GM12892 (cell line): ENCODE measurements around the gene RAB43.
"Not testable (repeated sequence)": the region's sequence is repeated elsewhere in the genome, so short reads cannot be mapped to it uniquely, and the experiment has no call there.

Source experiments
- DNase-seq: peaks from one replicate; pipeline ENCODE4 v3.0.0; 2011; ENCODE audit not compliant: insufficient read length
- FAIRE-seq: peaks from 2 replicates; lab custom pipeline; 2011; peaks lifted over from hg19 to GRCh38; lab: Jason Lieb, UNC
- POLR2A ChIP-seq: IDR thresholded peaks from 2 replicates; pipeline ENCODE4 v1.6.1; 2011; ENCODE audit warnings: low read depth, low read length, control low read depth
- POLR2AphosphoS5 ChIP-seq: IDR thresholded peaks from 2 replicates; pipeline ENCODE4 v1.6.1; 2011; ENCODE audit warnings: low read depth, low read length, control low read depth
- TAF1 ChIP-seq: IDR thresholded peaks from 2 replicates; pipeline ENCODE4 v1.6.1; 2011; ENCODE audit warnings: low read depth, mild to moderate bottlenecking, control low read depth, low read length, borderline replicate concordance

RAB43 gene

GRCh38 chr3:129119365-129120100, 2.1 kb downstream of the RAB43 start:
- FAIRE-seq: peak; percentile 42
- no peak for DNase-seq
- TF ChIP-seq TAF1 (no peak), POLR2AphosphoS5 (no peak), POLR2A (no peak)

- TF ChIP-seq POLR2AphosphoS5 (no peak), TAF1 (no peak), POLR2A (no peak)
- DNase-seq: no peak
- FAIRE-seq: no peak
These were observed 2.9 kb downstream of the RAB43 start for GRCh38 chr3:129118745-129119144.

- no peak for TF ChIP-seq POLR2A
- no peak for TF ChIP-seq POLR2AphosphoS5
- no peak for TF ChIP-seq TAF1
- no peak for FAIRE-seq
- no peak for DNase-seq
These were observed 4.5 kb downstream of the RAB43 start for GRCh38 chr3:129117134-129117533.

GRCh38 chr3:129116482-129116946, 5.1 kb downstream of the RAB43 start:
- TF ChIP-seq POLR2A: no peak
- TF ChIP-seq POLR2AphosphoS5: no peak
- TF ChIP-seq TAF1: no peak
- FAIRE-seq (no peak), DNase-seq (no peak)

- FAIRE-seq: peak; percentile 24
- no peak for DNase-seq
- no peak for TF ChIP-seq POLR2AphosphoS5
- TF ChIP-seq POLR2A: no peak
- no peak for TF ChIP-seq TAF1
These were observed 7.1 kb downstream of the RAB43 start for GRCh38 chr3:129114455-129114854.

GRCh38 chr3:129112308-129113052, 9.1 kb downstream of the RAB43 start:
- DNase-seq (no peak), FAIRE-seq (no peak)
- TF ChIP-seq POLR2AphosphoS5 (no peak), TAF1 (no peak), POLR2A (no peak)

- not testable (repeated sequence) for DNase-seq, FAIRE-seq
These were observed 10.4 kb downstream of the RAB43 start for GRCh38 chr3:129111076-129111780.

GRCh38 chr3:129107793-129108192, 13.8 kb downstream of the RAB43 start:
- FAIRE-seq (no peak), DNase-seq (no peak)
- TF ChIP-seq POLR2A: no peak
- TF ChIP-seq TAF1: no peak
- TF ChIP-seq POLR2AphosphoS5: no peak

- FAIRE-seq: no peak
- DNase-seq: no peak
- no peak for TF ChIP-seq POLR2A
These were observed 14.6 kb downstream of the RAB43 start for GRCh38 chr3:129106866-129107565.

GRCh38 chr3:129106320-129106719, 15.3 kb downstream of the RAB43 start:
- FAIRE-seq (no peak), DNase-seq (no peak)
- no peak for TF ChIP-seq POLR2A
- TF ChIP-seq POLR2AphosphoS5: no peak

GRCh38 chr3:129105862-129106261, 15.7 kb downstream of the RAB43 start:
- no peak for DNase-seq
- TF ChIP-seq POLR2A (no peak), POLR2AphosphoS5 (no peak), TAF1 (no peak)
- FAIRE-seq: no peak
